K562 (cell line): Measurements from ENCODE around the gene CREB5. TPM values are rescaled to one million over a fixed set of nuclear protein-coding genes. Genes with fewer than 3 reads are reported as not detected.

Source experiments
- ATAC-seq: fragments of 200-7000 bp; cut with Tn5 transposase; 3 replicates; pipeline ENCODE4 v1.9.1; 2020; ENCODE audit warnings: moderate library complexity
- BruUV-seq: library from RNA; stranded (reverse); fragments of 400-500 nt; replicated peaks from 2 replicates; lab custom pipeline; 2021; lab: Mats Ljungman, UMichigan
- CTCF ChIA-PET: fragments of 300-600 bp; formaldehyde crosslinking; extraction: SDS; loops from one replicate; lab custom pipeline; 2021; ENCODE audit warnings: low intra/inter-chr PET ratio; lab: Yijun Ruan, JAX
- POLR2A ChIA-PET: fragments of 300-600, 350-650 bp; sonication (Branson Sonifier 250); formaldehyde crosslinking; extraction: SDS; loops from one replicate; lab custom pipeline; 2021; ENCODE audit warnings: antibody characterized with exemption, inconsistent platforms; lab: Yijun Ruan, JAX
- DNase-seq, 4 experiments: peaks; one replicate each; pipeline versions ENCODE4 v3.0.0 to v3.0.0-alpha.2; 2011 to 2018; ENCODE audit warnings: low spot score in 3 of 4, mixed read lengths in 3 of 4; ENCODE audit errors: extremely low read depth in 1 of 4
- FAIRE-seq: peaks from 2 replicates; lab custom pipeline; 2011; peaks lifted over from hg19 to GRCh38; lab: Jason Lieb, UNC
- H2AFZ ChIP-seq: 2 replicates; pipeline ENCODE4 v1.6.0; 2011; ENCODE audit warnings: low read depth, low read length, control low read depth, inconsistent platforms
- H3K27ac ChIP-seq: fragments of 200-600 bp; 3 replicates; pipeline ENCODE4 v1.8.0; 2011; ENCODE audit warnings: low read depth, mild to moderate bottlenecking, control low read depth, inconsistent platforms, low read length, moderate library complexity, mixed read lengths; ENCODE audit errors: extremely low read depth
- H3K27me3 ChIP-seq, 2 experiments: fragments of 300-600 bp in 1 of 2; 2 replicates in 1 of 2; 3 replicates in 1 of 2; pipeline versions ENCODE4 v1.6.0 to v1.8.0; 2011; ENCODE audit warnings: inconsistent platforms in 2 of 2, low read length in 2 of 2, mild to moderate bottlenecking in 1 of 2, mixed read lengths in 1 of 2, moderate library complexity in 1 of 2; ENCODE audit not compliant: control insufficient read depth in 2 of 2, insufficient read depth in 2 of 2
- H3K36me3 ChIP-seq: fragments of 300-600 bp; 3 replicates; pipeline ENCODE4 v1.8.0; 2011; ENCODE audit warnings: mild to moderate bottlenecking, low read length, inconsistent platforms; ENCODE audit not compliant: control insufficient read depth, insufficient read depth
- H3K4me1 ChIP-seq, 2 experiments: fragments of 200-600 bp in 1 of 2; replicated peaks in 1 of 2; 2 replicates in 1 of 2; 3 replicates in 1 of 2; pipeline versions ENCODE4 v1.5.1 to v1.8.0; 2011; ENCODE audit warnings: inconsistent platforms in 2 of 2, low read length in 2 of 2, mild to moderate bottlenecking in 1 of 2, mixed read lengths in 1 of 2, moderate library complexity in 1 of 2; ENCODE audit not compliant: control insufficient read depth in 2 of 2, insufficient read depth in 2 of 2
- H3K4me2 ChIP-seq: 2 replicates; pipeline ENCODE4 v1.6.1; 2011; ENCODE audit warnings: low read length, control low read depth, inconsistent platforms, mixed read lengths; ENCODE audit not compliant: insufficient read depth
- H3K4me3 ChIP-seq: fragments of 200-600 bp; sonication (generic), shearing (Covaris generic); 2 replicates; pipeline ENCODE4 v1.5.1; 2016; ENCODE audit warnings: control low read depth, inconsistent platforms
- H3K79me2 ChIP-seq: fragments of 200-600 bp; 3 replicates; pipeline ENCODE4 v1.8.0; 2011; ENCODE audit warnings: low read length, inconsistent platforms; ENCODE audit not compliant: control insufficient read depth, insufficient read depth
- H3K9ac ChIP-seq, 2 experiments: 2 replicates each; pipeline versions ENCODE4 v1.6.0 to v1.6.1; 2011; ENCODE audit warnings: low read depth in 2 of 2, low read length in 2 of 2, control low read depth in 1 of 2, inconsistent platforms in 1 of 2, mild to moderate bottlenecking in 1 of 2, mixed read lengths in 1 of 2; ENCODE audit not compliant: insufficient read depth in 1 of 2
- H3K9me1 ChIP-seq: one replicate; pipeline ENCODE4 v1.6.0; 2011; ENCODE audit warnings: inconsistent platforms, mild to moderate bottlenecking, low read length, moderate library complexity; ENCODE audit not compliant: control insufficient read depth, insufficient read depth
- H3K9me3 ChIP-seq: replicated peaks from 2 replicates; pipeline ENCODE4 v1.5.1; 2011; ENCODE audit warnings: low read depth, low read length, inconsistent platforms; ENCODE audit not compliant: control insufficient read depth, insufficient read depth
- H4K20me1 ChIP-seq: replicated peaks from 2 replicates; pipeline ENCODE4 v1.6.1; 2011; ENCODE audit warnings: low read length, inconsistent platforms, mixed read lengths; ENCODE audit not compliant: control insufficient read depth, insufficient read depth
- CEBPZ ChIP-seq: fragments of 150-350 bp; IDR thresholded peaks from 2 replicates; pipeline ENCODE4 v1.6.1; 2014; ENCODE audit warnings: low read depth, mild to moderate bottlenecking, low read length, borderline replicate concordance
- GABPB2 ChIP-seq: fragments of 250-450 bp; sonication (Bioruptor Pico); conservative IDR thresholded peaks from 2 replicates; pipeline ENCODE4 v1.5.1; 2021; ENCODE audit warnings: mild to moderate bottlenecking
- SMAD4 ChIP-seq: fragments of 250-450 bp; sonication (Bioruptor Pico); conservative IDR thresholded peaks from 2 replicates; pipeline ENCODE4 v1.8.0; 2021; ENCODE audit warnings: inconsistent platforms, mild to moderate bottlenecking, moderate library complexity
- ZHX1 ChIP-seq: fragments of 150-350 bp; conservative IDR thresholded peaks from 2 replicates; pipeline ENCODE4 v1.6.1; 2014; ENCODE audit warnings: low read length
- WGBS: fragments of 100-300 bp; shearing (Covaris generic); methylation state at CpG from one replicate; pipeline ENCODE4 v1.1.6; 2016; ENCODE audit warnings: low coverage, mixed read lengths; ENCODE audit not compliant: insufficient coverage; ENCODE audit errors: missing lambda C conversion rate; 5-methylcytosine and 5-hydroxymethylcytosine counted together
- in situ Hi-C: fragments of 300-500 bp; cut with MboI; formaldehyde crosslinking; loops from 4 replicates; pipeline ENCODE4 v1.15.0; 2018; ENCODE audit warnings: inconsistent platforms, mixed read lengths
- intact Hi-C: fragments of 100-400 bp; cut with micrococcal nuclease; formaldehyde crosslinking; loops from 2 replicates; pipeline ENCODE4 v1.14.2; 2022
- polyA plus RNA-seq, 8 experiments: library from polyadenylated mRNA; depleted of rRNA in 4 of 8; stranded (reverse) in 5 of 8; unstranded in 3 of 8; fragments of >200 nt; fragmentation: Nextera tagmentation in 2 of 8; fragmentation: Illumina TruSeq in 1 of 8; extraction: Ambion mirVana in 2 of 8; extraction: Trizol in 1 of 8; gene quantifications; 2 replicates each; pipeline versions ENCODE4 v1.2.1 to v1.2.3, GENCODE V29; 2011 to 2014; ENCODE audit warnings: inconsistent platforms in 1 of 8, missing spikeins in 1 of 8
- total RNA-seq, 7 experiments: library from RNA; depleted of rRNA in 6 of 7; stranded (reverse); fragments of >200 nt in 6 of 7; fragmentation: Illumina TruSeq in 2 of 7; extraction: Trizol in 2 of 7; gene quantifications; 2 replicates each; pipeline versions ENCODE4 v1.2.1 to v1.2.3, GENCODE V29; 2011 to 2021; ENCODE audit warnings: low replicate concordance in 1 of 7

The CREB5 gene
- total and polyA plus RNA-seq, 9 of the 15 experiments (the other 6 are each of a cell fraction or from before 2014, with no cell fraction given), result 0.33 to 6.4 (median 1.8) TPM

GRCh38 chr7:28798274-28798673, 386.0 kb downstream of the CREB5 start:
- ChIA-PET CTCF (no interaction called here), POLR2A (no interaction called here)
- no peak overlapping the region for H3K27ac ChIP-seq
- H4K20me1 ChIP-seq, result no peaks in the 10 kb centered on the region
- FAIRE-seq (no peak), DNase-seq (no peak), ATAC-seq (no peak)
- no peak overlapping the region for H3K4me3 ChIP-seq
- TF ChIP-seq CEBPZ (no peak), SMAD4 (CRISPR knock-in tag) (no peak), GABPB2 (CRISPR knock-in tag) (no peak), ZHX1 (no peak)
- WGBS, result 8% methylated on average over 11 of the region's 15 CpGs
- H3K27me3 ChIP-seq, result no peaks in the 10 kb centered on the region; a peak in 1 of 5 replicates
- in situ Hi-C loops (no loop called here), intact Hi-C loops (no loop called here)
- H3K79me2 ChIP-seq, result no peaks in the 10 kb centered on the region
- no peaks in the 10 kb centered on the region for H3K4me1 ChIP-seq
- no peaks in the 10 kb centered on the region for H3K9me1 ChIP-seq
- no peak overlapping the region for H3K9ac ChIP-seq
- H3K9me3 ChIP-seq, result no peaks in the 10 kb centered on the region
- BruUV-seq, result no TSS peak
- no peaks in the 10 kb centered on the region for H3K36me3 ChIP-seq
- H2AFZ ChIP-seq, result no peak overlapping the region
- no peak overlapping the region for H3K4me2 ChIP-seq
